Activated CD8-positive, alpha-beta memory T cell treated with anti-CD3 and anti-CD28 coated beads for 48 hours (primary cell): ENCODE results near the gene NPTXR.
"Not testable (repeated sequence)": the region's sequence is repeated elsewhere in the genome, so short reads cannot be mapped to it uniquely, and the experiment has no call there.

Experiments
- DNase-seq, 3 experiments: peaks; one replicate each; pipeline ENCODE4 v3.0.0-alpha.2; 2020; ENCODE audit warnings: low read depth in 2 of 3, low spot score in 2 of 3

NPTXR gene

GRCh38 chr22:38868886-38869381, 25.1 kb upstream of the NPTXR start:
- peak; percentile 55 to 88 (median 86) for DNase-seq

GRCh38 chr22:38868286-38868721, 24.5 kb upstream of the NPTXR start:
- no peak for DNase-seq

- no peak for DNase-seq
Measured at GRCh38 chr22:38867471-38868285, 23.9 kb upstream of the NPTXR start.

GRCh38 chr22:38867124-38867455, 23.3 kb upstream of the NPTXR start:
- DNase-seq, result no peak

- DNase-seq, result no peak
Measured at GRCh38 chr22:38866399-38867123, 22.7 kb upstream of the NPTXR start.

GRCh38 chr22:38866024-38866398, 22.2 kb upstream of the NPTXR start:
- DNase-seq, result no peak

- DNase-seq, result no peak
Measured at GRCh38 chr22:38865201-38866023, 21.6 kb upstream of the NPTXR start.

GRCh38 chr22:38864361-38865191, 20.7 kb upstream of the NPTXR start:
- DNase-seq, result no peak

GRCh38 chr22:38863531-38864131, 19.8 kb upstream of the NPTXR start:
- no peak for DNase-seq

- DNase-seq, result no peak
Measured at GRCh38 chr22:38862375-38863329, 18.8 kb upstream of the NPTXR start.

GRCh38 chr22:38861927-38862326, 18.1 kb upstream of the NPTXR start:
- no peak for DNase-seq

- DNase-seq, result no peak
Measured at GRCh38 chr22:38861170-38861876, 17.5 kb upstream of the NPTXR start.

- no peak for DNase-seq
Measured at GRCh38 chr22:38860283-38861169, 16.7 kb upstream of the NPTXR start.

- DNase-seq, result no peak
Measured at GRCh38 chr22:38859581-38860282, 15.9 kb upstream of the NPTXR start.

GRCh38 chr22:38858492-38858891, 14.7 kb upstream of the NPTXR start:
- no peak for DNase-seq

- not testable (repeated sequence) for DNase-seq
Measured at GRCh38 chr22:38854476-38854875, 10.6 kb upstream of the NPTXR start.

- DNase-seq, result not testable (repeated sequence)
Measured at GRCh38 chr22:38853883-38854282, 10.1 kb upstream of the NPTXR start.
